K562 (cell line): ENCODE data around the gene UMAD1. TPM values are rescaled to one million over a fixed set of nuclear protein-coding genes. Genes with fewer than 3 reads are reported as not detected.

Experiments
- ATAC-seq: fragments of 200-7000 bp; cut with Tn5 transposase; 3 replicates; pipeline ENCODE4 v1.9.1; 2020; ENCODE audit warnings: moderate library complexity
- BruUV-seq: library from RNA; stranded (reverse); fragments of 400-500 nt; replicated peaks from 2 replicates; lab custom pipeline; 2021; lab: Mats Ljungman, UMichigan
- CTCF ChIA-PET: fragments of 300-600 bp; formaldehyde crosslinking; extraction: SDS; loops from one replicate; lab custom pipeline; 2021; ENCODE audit warnings: low intra/inter-chr PET ratio; lab: Yijun Ruan, JAX
- POLR2A ChIA-PET: fragments of 300-600, 350-650 bp; sonication (Branson Sonifier 250); formaldehyde crosslinking; extraction: SDS; loops from one replicate; lab custom pipeline; 2021; ENCODE audit warnings: antibody characterized with exemption, inconsistent platforms; lab: Yijun Ruan, JAX
- DNase-seq, 4 experiments: peaks; one replicate each; pipeline versions ENCODE4 v3.0.0 to v3.0.0-alpha.2; 2011 to 2018; ENCODE audit warnings: low spot score in 3 of 4, mixed read lengths in 3 of 4; ENCODE audit errors: extremely low read depth in 1 of 4
- FAIRE-seq: peaks from 2 replicates; lab custom pipeline; 2011; peaks lifted over from hg19 to GRCh38; lab: Jason Lieb, UNC
- H2AFZ ChIP-seq: 2 replicates; pipeline ENCODE4 v1.6.0; 2011; ENCODE audit warnings: low read depth, low read length, control low read depth, inconsistent platforms
- H3K27ac ChIP-seq: fragments of 200-600 bp; 3 replicates; pipeline ENCODE4 v1.8.0; 2011; ENCODE audit warnings: low read depth, mild to moderate bottlenecking, control low read depth, inconsistent platforms, low read length, moderate library complexity, mixed read lengths; ENCODE audit errors: extremely low read depth
- H3K27me3 ChIP-seq, 2 experiments: fragments of 300-600 bp in 1 of 2; 2 replicates in 1 of 2; 3 replicates in 1 of 2; pipeline versions ENCODE4 v1.6.0 to v1.8.0; 2011; ENCODE audit warnings: inconsistent platforms in 2 of 2, low read length in 2 of 2, mild to moderate bottlenecking in 1 of 2, mixed read lengths in 1 of 2, moderate library complexity in 1 of 2; ENCODE audit not compliant: control insufficient read depth in 2 of 2, insufficient read depth in 2 of 2
- H3K36me3 ChIP-seq: fragments of 300-600 bp; 3 replicates; pipeline ENCODE4 v1.8.0; 2011; ENCODE audit warnings: mild to moderate bottlenecking, low read length, inconsistent platforms; ENCODE audit not compliant: control insufficient read depth, insufficient read depth
- H3K4me1 ChIP-seq, 2 experiments: fragments of 200-600 bp in 1 of 2; replicated peaks in 1 of 2; 2 replicates in 1 of 2; 3 replicates in 1 of 2; pipeline versions ENCODE4 v1.5.1 to v1.8.0; 2011; ENCODE audit warnings: inconsistent platforms in 2 of 2, low read length in 2 of 2, mild to moderate bottlenecking in 1 of 2, mixed read lengths in 1 of 2, moderate library complexity in 1 of 2; ENCODE audit not compliant: control insufficient read depth in 2 of 2, insufficient read depth in 2 of 2
- H3K4me2 ChIP-seq: 2 replicates; pipeline ENCODE4 v1.6.1; 2011; ENCODE audit warnings: low read length, control low read depth, inconsistent platforms, mixed read lengths; ENCODE audit not compliant: insufficient read depth
- H3K4me3 ChIP-seq: fragments of 200-600 bp; sonication (generic), shearing (Covaris generic); 2 replicates; pipeline ENCODE4 v1.5.1; 2016; ENCODE audit warnings: control low read depth, inconsistent platforms
- H3K79me2 ChIP-seq: fragments of 200-600 bp; 3 replicates; pipeline ENCODE4 v1.8.0; 2011; ENCODE audit warnings: low read length, inconsistent platforms; ENCODE audit not compliant: control insufficient read depth, insufficient read depth
- H3K9ac ChIP-seq, 2 experiments: 2 replicates each; pipeline versions ENCODE4 v1.6.0 to v1.6.1; 2011; ENCODE audit warnings: low read depth in 2 of 2, low read length in 2 of 2, control low read depth in 1 of 2, inconsistent platforms in 1 of 2, mild to moderate bottlenecking in 1 of 2, mixed read lengths in 1 of 2; ENCODE audit not compliant: insufficient read depth in 1 of 2
- H3K9me1 ChIP-seq: one replicate; pipeline ENCODE4 v1.6.0; 2011; ENCODE audit warnings: inconsistent platforms, mild to moderate bottlenecking, low read length, moderate library complexity; ENCODE audit not compliant: control insufficient read depth, insufficient read depth
- H3K9me3 ChIP-seq: replicated peaks from 2 replicates; pipeline ENCODE4 v1.5.1; 2011; ENCODE audit warnings: low read depth, low read length, inconsistent platforms; ENCODE audit not compliant: control insufficient read depth, insufficient read depth
- H4K20me1 ChIP-seq: replicated peaks from 2 replicates; pipeline ENCODE4 v1.6.1; 2011; ENCODE audit warnings: low read length, inconsistent platforms, mixed read lengths; ENCODE audit not compliant: control insufficient read depth, insufficient read depth
- HDAC2 ChIP-seq: fragments of 450-650 bp; IDR thresholded peaks from 2 replicates; pipeline ENCODE4 v1.6.1; 2016; ENCODE audit warnings: mild to moderate bottlenecking
- IRF2 ChIP-seq: sonication (generic); formaldehyde crosslinking; IDR thresholded peaks from 2 replicates; pipeline ENCODE4 v1.8.1; 2022; ENCODE audit warnings: mild to moderate bottlenecking, missing genetic modification reagents
- MCM3 ChIP-seq: fragments of 450-650 bp; IDR thresholded peaks from 2 replicates; pipeline ENCODE4 v1.6.1; 2016
- POU5F1 ChIP-seq: fragments of 150-350 bp; IDR thresholded peaks from 2 replicates; pipeline ENCODE4 v1.6.1; 2014; ENCODE audit warnings: borderline replicate concordance, low read length, low read depth, mild to moderate bottlenecking; ENCODE audit not compliant: partially characterized antibody
- SNRNP70 ChIP-seq: fragments of 200-400 bp; formaldehyde crosslinking; optimal IDR thresholded peaks from 2 replicates; pipeline ENCODE3; 2017; ENCODE audit warnings: low read depth, low read length
- WGBS: fragments of 100-300 bp; shearing (Covaris generic); methylation state at CpG from one replicate; pipeline ENCODE4 v1.1.6; 2016; ENCODE audit warnings: low coverage, mixed read lengths; ENCODE audit not compliant: insufficient coverage; ENCODE audit errors: missing lambda C conversion rate; 5-methylcytosine and 5-hydroxymethylcytosine counted together
- in situ Hi-C: fragments of 300-500 bp; cut with MboI; formaldehyde crosslinking; loops from 4 replicates; pipeline ENCODE4 v1.15.0; 2018; ENCODE audit warnings: inconsistent platforms, mixed read lengths
- intact Hi-C: fragments of 100-400 bp; cut with micrococcal nuclease; formaldehyde crosslinking; loops from 2 replicates; pipeline ENCODE4 v1.14.2; 2022
- polyA plus RNA-seq, 8 experiments: library from polyadenylated mRNA; depleted of rRNA in 4 of 8; stranded (reverse) in 5 of 8; unstranded in 3 of 8; fragments of >200 nt; fragmentation: Nextera tagmentation in 2 of 8; fragmentation: Illumina TruSeq in 1 of 8; extraction: Ambion mirVana in 2 of 8; extraction: Trizol in 1 of 8; gene quantifications; 2 replicates each; pipeline versions ENCODE4 v1.2.1 to v1.2.3, GENCODE V29; 2011 to 2014; ENCODE audit warnings: inconsistent platforms in 1 of 8, missing spikeins in 1 of 8
- total RNA-seq, 7 experiments: library from RNA; depleted of rRNA in 6 of 7; stranded (reverse); fragments of >200 nt in 6 of 7; fragmentation: Illumina TruSeq in 2 of 7; extraction: Trizol in 2 of 7; gene quantifications; 2 replicates each; pipeline versions ENCODE4 v1.2.1 to v1.2.3, GENCODE V29; 2011 to 2021; ENCODE audit warnings: low replicate concordance in 1 of 7
- TF ChIP-seq, protein P1 (sequence below): IDR thresholded peaks from 2 replicates; pipeline ENCODE4 v1.6.1; 2016; ENCODE audit warnings: missing genetic modification characterization, missing compliant biosample characterization

The UMAD1 gene
- total and polyA plus RNA-seq, 9 of the 15 experiments (the other 6 are each of a cell fraction or from before 2014, with no cell fraction given): 9.0 to 26.7 (median 13.3) TPM

DNA sequence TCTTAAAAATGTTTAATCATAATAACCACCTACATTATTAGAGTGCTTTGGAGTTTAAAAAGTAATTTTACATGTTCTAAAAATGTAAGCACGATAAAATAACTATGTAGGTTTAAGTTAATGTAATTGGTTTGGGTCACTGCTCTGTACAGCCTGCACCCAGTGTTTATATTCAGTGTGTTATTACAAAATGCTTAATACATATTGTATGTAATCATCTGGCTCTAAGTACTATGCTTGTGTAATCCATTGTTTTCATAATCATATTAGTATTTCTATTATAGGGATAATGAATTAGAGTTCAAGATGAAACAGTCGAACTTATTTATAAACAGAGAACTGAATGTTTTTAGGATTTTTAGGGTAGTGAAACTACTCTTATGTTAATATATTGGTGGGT, 64.8 kb downstream of the UMAD1 start:
- TF ChIP-seq IRF2 (no peak), SNRNP70 (no peak), MCM3 (no peak), HDAC2 (no peak), POU5F1 (no peak)
- TF ChIP-seq, protein P1, sequence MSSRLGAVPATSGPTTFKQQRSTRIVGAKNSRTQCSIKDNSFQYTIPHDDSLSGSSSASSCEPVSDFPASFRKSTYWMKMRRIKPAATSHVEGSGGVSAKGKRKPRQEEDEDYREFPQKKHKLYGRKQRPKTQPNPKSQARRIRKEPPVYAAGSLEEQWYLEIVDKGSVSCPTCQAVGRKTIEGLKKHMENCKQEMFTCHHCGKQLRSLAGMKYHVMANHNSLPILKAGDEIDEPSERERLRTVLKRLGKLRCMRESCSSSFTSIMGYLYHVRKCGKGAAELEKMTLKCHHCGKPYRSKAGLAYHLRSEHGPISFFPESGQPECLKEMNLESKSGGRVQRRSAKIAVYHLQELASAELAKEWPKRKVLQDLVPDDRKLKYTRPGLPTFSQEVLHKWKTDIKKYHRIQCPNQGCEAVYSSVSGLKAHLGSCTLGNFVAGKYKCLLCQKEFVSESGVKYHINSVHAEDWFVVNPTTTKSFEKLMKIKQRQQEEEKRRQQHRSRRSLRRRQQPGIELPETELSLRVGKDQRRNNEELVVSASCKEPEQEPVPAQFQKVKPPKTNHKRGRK (tag): no peak
- TF ChIP-seq, all 486 proteins: peak for 0
- BruUV-seq: no TSS peak
- FAIRE-seq: no peak

More for the DNA sequence above, 64.8 kb downstream of the UMAD1 start:
- Histone ChIP-seq H3K9ac (no peak overlapping the region), H3K79me2 (no peaks in the 10 kb centered on the region), H3K4me3 (no peak overlapping the region), H3K9me3 (no peaks in the 10 kb centered on the region), H2AFZ (no peak overlapping the region), H3K4me2 (no peak overlapping the region), H3K36me3 (no peaks in the 10 kb centered on the region), H3K27me3 (no peaks in the 10 kb centered on the region), H4K20me1 (no peaks in the 10 kb centered on the region), H3K27ac (no peak overlapping the region), H3K9me1 (no peaks in the 10 kb centered on the region), H3K4me1 (no peaks in the 10 kb centered on the region)
- CTCF ChIA-PET: no interaction called here
- POLR2A ChIA-PET: no interaction called here
- DNase-seq (no peak), ATAC-seq (no peak)
- intact Hi-C loops (no loop called here), in situ Hi-C loops (no loop called here)
- WGBS: 60% methylated on average over 2 of the region's 2 CpGs
